K562 (cell line): ENCODE measurements around the gene ST7. TPM values are rescaled to one million over a fixed set of nuclear protein-coding genes. Genes with fewer than 3 reads are reported as not detected.

ENCODE experiments used
- ATAC-seq: fragments of 200-7000 bp; cut with Tn5 transposase; 3 replicates; pipeline ENCODE4 v1.9.1; 2020; ENCODE audit warnings: moderate library complexity
- BruUV-seq: library from RNA; stranded (reverse); fragments of 400-500 nt; replicated peaks from 2 replicates; lab custom pipeline; 2021; lab: Mats Ljungman, UMichigan
- CTCF ChIA-PET: fragments of 300-600 bp; formaldehyde crosslinking; extraction: SDS; loops from one replicate; lab custom pipeline; 2021; ENCODE audit warnings: low intra/inter-chr PET ratio; lab: Yijun Ruan, JAX
- POLR2A ChIA-PET: fragments of 300-600, 350-650 bp; sonication (Branson Sonifier 250); formaldehyde crosslinking; extraction: SDS; loops from one replicate; lab custom pipeline; 2021; ENCODE audit warnings: antibody characterized with exemption, inconsistent platforms; lab: Yijun Ruan, JAX
- DNase-seq, 4 experiments: peaks; one replicate each; pipeline versions ENCODE4 v3.0.0 to v3.0.0-alpha.2; 2011 to 2018; ENCODE audit warnings: low spot score in 3 of 4, mixed read lengths in 3 of 4; ENCODE audit errors: extremely low read depth in 1 of 4
- FAIRE-seq: peaks from 2 replicates; lab custom pipeline; 2011; peaks lifted over from hg19 to GRCh38; lab: Jason Lieb, UNC
- H2AFZ ChIP-seq: 2 replicates; pipeline ENCODE4 v1.6.0; 2011; ENCODE audit warnings: low read depth, low read length, control low read depth, inconsistent platforms
- H3K27ac ChIP-seq: fragments of 200-600 bp; 3 replicates; pipeline ENCODE4 v1.8.0; 2011; ENCODE audit warnings: low read depth, mild to moderate bottlenecking, control low read depth, inconsistent platforms, low read length, moderate library complexity, mixed read lengths; ENCODE audit errors: extremely low read depth
- H3K27me3 ChIP-seq, 2 experiments: fragments of 300-600 bp in 1 of 2; 2 replicates in 1 of 2; 3 replicates in 1 of 2; pipeline versions ENCODE4 v1.6.0 to v1.8.0; 2011; ENCODE audit warnings: inconsistent platforms in 2 of 2, low read length in 2 of 2, mild to moderate bottlenecking in 1 of 2, mixed read lengths in 1 of 2, moderate library complexity in 1 of 2; ENCODE audit not compliant: control insufficient read depth in 2 of 2, insufficient read depth in 2 of 2
- H3K36me3 ChIP-seq: fragments of 300-600 bp; 3 replicates; pipeline ENCODE4 v1.8.0; 2011; ENCODE audit warnings: mild to moderate bottlenecking, low read length, inconsistent platforms; ENCODE audit not compliant: control insufficient read depth, insufficient read depth
- H3K4me1 ChIP-seq, 2 experiments: fragments of 200-600 bp in 1 of 2; replicated peaks in 1 of 2; 2 replicates in 1 of 2; 3 replicates in 1 of 2; pipeline versions ENCODE4 v1.5.1 to v1.8.0; 2011; ENCODE audit warnings: inconsistent platforms in 2 of 2, low read length in 2 of 2, mild to moderate bottlenecking in 1 of 2, mixed read lengths in 1 of 2, moderate library complexity in 1 of 2; ENCODE audit not compliant: control insufficient read depth in 2 of 2, insufficient read depth in 2 of 2
- H3K4me2 ChIP-seq: 2 replicates; pipeline ENCODE4 v1.6.1; 2011; ENCODE audit warnings: low read length, control low read depth, inconsistent platforms, mixed read lengths; ENCODE audit not compliant: insufficient read depth
- H3K4me3 ChIP-seq: fragments of 200-600 bp; sonication (generic), shearing (Covaris generic); 2 replicates; pipeline ENCODE4 v1.5.1; 2016; ENCODE audit warnings: control low read depth, inconsistent platforms
- H3K79me2 ChIP-seq: fragments of 200-600 bp; 3 replicates; pipeline ENCODE4 v1.8.0; 2011; ENCODE audit warnings: low read length, inconsistent platforms; ENCODE audit not compliant: control insufficient read depth, insufficient read depth
- H3K9ac ChIP-seq, 2 experiments: 2 replicates each; pipeline versions ENCODE4 v1.6.0 to v1.6.1; 2011; ENCODE audit warnings: low read depth in 2 of 2, low read length in 2 of 2, control low read depth in 1 of 2, inconsistent platforms in 1 of 2, mild to moderate bottlenecking in 1 of 2, mixed read lengths in 1 of 2; ENCODE audit not compliant: insufficient read depth in 1 of 2
- H3K9me1 ChIP-seq: one replicate; pipeline ENCODE4 v1.6.0; 2011; ENCODE audit warnings: inconsistent platforms, mild to moderate bottlenecking, low read length, moderate library complexity; ENCODE audit not compliant: control insufficient read depth, insufficient read depth
- H3K9me3 ChIP-seq: replicated peaks from 2 replicates; pipeline ENCODE4 v1.5.1; 2011; ENCODE audit warnings: low read depth, low read length, inconsistent platforms; ENCODE audit not compliant: control insufficient read depth, insufficient read depth
- H4K20me1 ChIP-seq: replicated peaks from 2 replicates; pipeline ENCODE4 v1.6.1; 2011; ENCODE audit warnings: low read length, inconsistent platforms, mixed read lengths; ENCODE audit not compliant: control insufficient read depth, insufficient read depth
- CREB1 ChIP-seq, 2 experiments: sonication (generic) in 1 of 2; formaldehyde crosslinking in 1 of 2; IDR thresholded peaks; 2 replicates each; pipeline versions ENCODE4 v1.6.1 to v1.8.0; 2012 to 2022; ENCODE audit warnings: inconsistent platforms in 1 of 2, mild to moderate bottlenecking in 1 of 2, missing genetic modification reagents in 1 of 2, moderate library complexity in 1 of 2
- FOXP1 ChIP-seq: sonication (generic); formaldehyde crosslinking; IDR thresholded peaks from 2 replicates; pipeline ENCODE4 v1.8.0; 2022; ENCODE audit warnings: mild to moderate bottlenecking, missing genetic modification reagents
- GTF2E2 ChIP-seq: fragments of 200-800 bp; sonication (Bioruptor generic); IDR thresholded peaks from 2 replicates; pipeline ENCODE4 v1.6.1; 2016; ENCODE audit warnings: missing genetic modification characterization, missing compliant biosample characterization
- HDAC3 ChIP-seq: fragments of 450-650 bp; IDR thresholded peaks from 2 replicates; pipeline ENCODE4 v1.6.1; 2018; ENCODE audit warnings: borderline replicate concordance, mild to moderate bottlenecking, moderate library complexity; ENCODE audit not compliant: partially characterized antibody
- LCOR ChIP-seq: sonication (generic); formaldehyde crosslinking; IDR thresholded peaks from 2 replicates; pipeline ENCODE4 v1.8.0; 2022; ENCODE audit warnings: mild to moderate bottlenecking, missing genetic modification reagents
- MAX ChIP-seq: sonication (generic); formaldehyde crosslinking; IDR thresholded peaks from 2 replicates; pipeline ENCODE4 v1.9.0; 2022; ENCODE audit warnings: mild to moderate bottlenecking, missing genetic modification reagents
- MAZ ChIP-seq, 2 experiments: fragments of 450-650 bp in 1 of 2; sonication (generic) in 1 of 2; formaldehyde crosslinking; IDR thresholded peaks in 1 of 2; conservative IDR thresholded peaks in 1 of 2; 2 replicates each; pipeline versions ENCODE4 v1.4.0 to v1.5.0; 2020; ENCODE audit warnings: mild to moderate bottlenecking in 1 of 2, missing genetic modification reagents in 1 of 2
- NR2F6 ChIP-seq: fragments of 450-650 bp; formaldehyde crosslinking; IDR thresholded peaks from 2 replicates; pipeline ENCODE4 v1.4.0; 2020; ENCODE audit warnings: mild to moderate bottlenecking
- RBFOX2 ChIP-seq: fragments of 200-400 bp; formaldehyde crosslinking; IDR thresholded peaks from 2 replicates; pipeline ENCODE4 v1.6.1; 2017; ENCODE audit warnings: low read depth, mild to moderate bottlenecking, low read length, moderate library complexity
- SFPQ ChIP-seq: fragments of 200-400 bp; formaldehyde crosslinking; IDR thresholded peaks from 2 replicates; pipeline ENCODE4 v1.6.1; 2017; ENCODE audit warnings: mild to moderate bottlenecking, low read depth, low read length, moderate library complexity
- TCFL5 ChIP-seq: fragments of 250-450 bp; sonication (Bioruptor Pico); conservative IDR thresholded peaks from 2 replicates; pipeline ENCODE4 v1.6.1; 2021; ENCODE audit warnings: mild to moderate bottlenecking, moderate library complexity, matching md5 sums
- ZHX1 ChIP-seq: fragments of 150-350 bp; conservative IDR thresholded peaks from 2 replicates; pipeline ENCODE4 v1.6.1; 2014; ENCODE audit warnings: low read length
- ZNF174 ChIP-seq: fragments of 250-450 bp; sonication (Bioruptor Pico); IDR thresholded peaks from 2 replicates; pipeline ENCODE4 v1.4.0; 2020; ENCODE audit warnings: mild to moderate bottlenecking
- ZNF444 ChIP-seq: fragments of 250-450 bp; sonication (Bioruptor Pico); IDR thresholded peaks from 2 replicates; pipeline ENCODE4 v1.4.0; 2020; ENCODE audit warnings: mild to moderate bottlenecking, moderate library complexity
- ZNF584 ChIP-seq: fragments of 200-800 bp; sonication (Bioruptor generic); IDR thresholded peaks from 2 replicates; pipeline ENCODE4 v1.6.1; 2016; ENCODE audit warnings: low read depth, mild to moderate bottlenecking, missing genetic modification characterization, missing compliant biosample characterization
- ZNF76 ChIP-seq: fragments of 250-450 bp; sonication (Bioruptor Pico); IDR thresholded peaks from 2 replicates; pipeline ENCODE4 v1.4.0; 2020; ENCODE audit warnings: mild to moderate bottlenecking, moderate library complexity, borderline replicate concordance
- WGBS: fragments of 100-300 bp; shearing (Covaris generic); methylation state at CpG from one replicate; pipeline ENCODE4 v1.1.6; 2016; ENCODE audit warnings: low coverage, mixed read lengths; ENCODE audit not compliant: insufficient coverage; ENCODE audit errors: missing lambda C conversion rate; 5-methylcytosine and 5-hydroxymethylcytosine counted together
- in situ Hi-C: fragments of 300-500 bp; cut with MboI; formaldehyde crosslinking; loops from 4 replicates; pipeline ENCODE4 v1.15.0; 2018; ENCODE audit warnings: inconsistent platforms, mixed read lengths
- intact Hi-C: fragments of 100-400 bp; cut with micrococcal nuclease; formaldehyde crosslinking; loops from 2 replicates; pipeline ENCODE4 v1.14.2; 2022
- polyA plus RNA-seq, 8 experiments: library from polyadenylated mRNA; depleted of rRNA in 4 of 8; stranded (reverse) in 5 of 8; unstranded in 3 of 8; fragments of >200 nt; fragmentation: Nextera tagmentation in 2 of 8; fragmentation: Illumina TruSeq in 1 of 8; extraction: Ambion mirVana in 2 of 8; extraction: Trizol in 1 of 8; gene quantifications; 2 replicates each; pipeline versions ENCODE4 v1.2.1 to v1.2.3, GENCODE V29; 2011 to 2014; ENCODE audit warnings: inconsistent platforms in 1 of 8, missing spikeins in 1 of 8
- total RNA-seq, 7 experiments: library from RNA; depleted of rRNA in 6 of 7; stranded (reverse); fragments of >200 nt in 6 of 7; fragmentation: Illumina TruSeq in 2 of 7; extraction: Trizol in 2 of 7; gene quantifications; 2 replicates each; pipeline versions ENCODE4 v1.2.1 to v1.2.3, GENCODE V29; 2011 to 2021; ENCODE audit warnings: low replicate concordance in 1 of 7

ST7 gene
- total and polyA plus RNA-seq, 9 of the 15 experiments (the other 6 are each of a cell fraction or from before 2014, with no cell fraction given) = 23.9 to 56.3 (median 36.9) TPM

GRCh38 chr7:116955801-116956476, 2.6 kb downstream of the ST7 start:
- no peak for FAIRE-seq
- H3K4me3 ChIP-seq = no peak overlapping the region; the same call in 1 of the 2 replicates
- peak; percentile 5 for ATAC-seq
- TF ChIP-seq GTF2E2 (no peak), MAZ (CRISPR knock-in tag; conservative IDR thresholded peaks at IDR 0.05 in 1 of 2, IDR thresholded peaks at IDR 0.05 in 1 of 2) (0 out of 4 replicates have a peak, but pooled peaks of 1 of the 2 experiments have one; percentile 11), HDAC3 (no peak), ZNF444 (CRISPR knock-in tag) (no peak), ZHX1 (no peak), CREB1 (IDR thresholded peaks at IDR 0.05) (no peak), CREB1 (CRISPR knock-in tag; IDR thresholded peaks at IDR 0.05) (no peak), FOXP1 (CRISPR knock-in tag) (no peak), LCOR (0 out of 2 replicates have a peak, but pooled peaks have one; percentile 25), RBFOX2 (peak; percentile 17; the same call in 1 of the 2 replicates), NR2F6 (no peak), TCFL5 (CRISPR knock-in tag) (no peak), SFPQ (no peak), ZNF584 (no peak), ZNF76 (CRISPR knock-in tag) (no peak), MAX (CRISPR knock-in tag) (no peak), ZNF174 (CRISPR knock-in tag) (no peak)

More at GRCh38 chr7:116955801-116956476, 2.6 kb downstream of the ST7 start:
- Histone ChIP-seq H3K27me3 (no peaks in the 10 kb centered on the region), H3K79me2 (peaks cover 56% of the 10 kb centered on the region), H3K36me3 (peaks cover 8% of the 10 kb centered on the region; the same call in 1 of the 3 replicates), H2AFZ (peak overlapping the region; percentile 52), H3K9me3 (no peaks in the 10 kb centered on the region), H3K4me1 (peaks cover 6 to 42% of the 10 kb centered on the region in 2 experiments), H3K27ac (peak overlapping the region; percentile 95), H3K9me1 (no peaks in the 10 kb centered on the region), H4K20me1 (no peaks in the 10 kb centered on the region), H3K9ac (peak overlapping the region; percentile 49 to 96; a peak in 3 of 4 replicates), H3K4me2 (peak overlapping the region; percentile 96)
- no TSS peak for BruUV-seq
- DNase-seq = peak in 1 of 4 experiments; percentile 35
- WGBS = 25% methylated on average over 4 of the region's 4 CpGs
- ChIA-PET CTCF (interaction anchor here (0.7 kb wide), 1 partner anchor 33 kb away, joined by 3 read pairs; no protein-coding TSS in a partner anchor), POLR2A (interaction anchor here (0.7 to 4.5 kb wide), 10 partner anchors 10 to 95 kb away, joined by 3 to 38 read pairs (median 5); no protein-coding TSS in a partner anchor)
- in situ Hi-C loops (loop anchor here (25.0 kb wide), 1 partner anchor 1231 kb away; the partner anchor contains the start of gene LSM8), intact Hi-C loops (loop anchor here (2.0 to 10.0 kb wide), 4 partner anchors 59 to 1229 kb away; partner anchors contain the start of gene LSM8)
